NT2/D1 (cell line): ENCODE data around the gene PAPPA.

Experiments used
- SUZ12 ChIP-seq: IDR thresholded peaks from 2 replicates; pipeline ENCODE4 v1.6.1; 2011; ENCODE audit not compliant: insufficient read length, insufficient read depth; ENCODE audit errors: extremely low read depth
- ZNF274 ChIP-seq: IDR thresholded peaks from 2 replicates; pipeline ENCODE4 v1.6.1; 2011; ENCODE audit warnings: mild to moderate bottlenecking, low read depth, low read length

DNA sequence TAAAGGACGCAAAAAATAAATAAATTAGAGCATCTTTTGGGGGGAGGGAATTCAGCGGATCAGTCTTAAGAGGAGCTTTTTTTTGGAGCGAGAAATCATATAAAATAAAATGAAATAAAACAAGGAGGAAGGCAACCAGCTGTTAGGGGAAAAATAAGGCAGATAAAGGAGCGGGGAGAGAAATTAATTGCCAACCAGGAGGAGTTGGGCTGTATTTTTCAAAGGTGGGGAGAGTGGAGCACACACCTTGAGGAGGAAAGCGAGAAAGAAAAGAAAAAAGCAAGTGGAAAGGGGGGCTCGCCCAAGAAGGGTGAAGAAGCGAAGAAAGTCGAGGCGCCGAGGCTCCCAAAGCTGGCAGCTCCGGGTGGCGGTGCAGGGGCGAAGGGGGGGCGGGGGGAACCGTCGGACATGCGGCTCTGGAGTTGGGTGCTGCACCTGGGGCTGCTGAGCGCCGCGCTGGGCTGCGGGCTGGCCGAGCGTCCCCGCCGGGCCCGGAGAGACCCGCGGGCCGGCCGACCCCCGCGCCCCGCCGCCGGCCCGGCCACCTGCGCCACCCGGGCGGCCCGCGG is at the start of gene PAPPA:
- TF ChIP-seq SUZ12, result no peak
- TF ChIP-seq ZNF274, result no peak
